IMR-90 (cell line): ENCODE measurements around the gene ITPR2. TPM values are rescaled to one million over a fixed set of nuclear protein-coding genes. Genes with fewer than 3 reads are reported as not detected.
A peak's percentile ranks its signal among the peaks of the same experiment; 100 is the strongest.

Experiments
- ATAC-seq: fragments of 200-7000 bp; cut with Tn5 transposase; 2 replicates; pipeline ENCODE4 v1.9.1; 2020; ENCODE audit warnings: low read depth, mild to moderate bottlenecking, moderate library complexity
- BruUV-seq: library from RNA; stranded (reverse); fragments of 400-500 nt; replicated peaks from 2 replicates; lab custom pipeline; 2021; lab: Mats Ljungman, UMichigan
- CTCF ChIA-PET: fragments of 300-600 bp; formaldehyde crosslinking; extraction: SDS; loops from one replicate; lab custom pipeline; 2021; ENCODE audit warnings: antibody characterized with exemption; lab: Yijun Ruan, JAX
- POLR2A ChIA-PET: fragments of 300-600 bp; sonication (Branson Sonifier 250); formaldehyde crosslinking; loops from one replicate; lab custom pipeline; 2022; ENCODE audit warnings: antibody characterized with exemption; ENCODE audit not compliant: unreplicated experiment; lab: Charles Lee
- DNase-seq: peaks from one replicate; pipeline ENCODE4 v3.0.0; 2013
- H2AFZ ChIP-seq: replicated peaks from 2 replicates; pipeline ENCODE3; 2013; ENCODE audit warnings: low read length, mild to moderate bottlenecking; ENCODE audit not compliant: poor library complexity
- H2AK5ac ChIP-seq: 2 replicates; pipeline ENCODE4 v1.6.1; 2013; ENCODE audit warnings: low read depth, low read length, inconsistent platforms
- H2AK9ac ChIP-seq: replicated peaks from 2 replicates; pipeline ENCODE3; 2013; ENCODE audit warnings: mild to moderate bottlenecking, low read depth, low read length, moderate library complexity; ENCODE audit not compliant: poor library complexity
- H2BK120ac ChIP-seq: 2 replicates; pipeline ENCODE4 v1.6.1; 2013; ENCODE audit warnings: low read depth, low read length, inconsistent platforms
- H2BK15ac ChIP-seq: 3 replicates; pipeline ENCODE4 v1.6.1; 2013; ENCODE audit warnings: low read depth, low read length, inconsistent platforms
- H2BK20ac ChIP-seq: 2 replicates; pipeline ENCODE4 v1.6.1; 2013; ENCODE audit warnings: low read depth, mild to moderate bottlenecking, inconsistent platforms, low read length, moderate library complexity
- H2BK5ac ChIP-seq: 2 replicates; pipeline ENCODE4 v1.6.1; 2013; ENCODE audit warnings: mild to moderate bottlenecking, low read depth, low read length, inconsistent platforms; ENCODE audit not compliant: poor library complexity, severe bottlenecking
- H3K14ac ChIP-seq: replicated peaks from 2 replicates; pipeline ENCODE4 v1.6.1; 2013; ENCODE audit warnings: low read depth, low read length, inconsistent platforms
- H3K18ac ChIP-seq: 2 replicates; pipeline ENCODE4 v1.6.1; 2013; ENCODE audit warnings: low read depth, low read length, control low read depth
- H3K23ac ChIP-seq: 2 replicates; pipeline ENCODE4 v1.6.1; 2013; ENCODE audit warnings: low read depth, low read length, inconsistent platforms
- H3K27ac ChIP-seq: 2 replicates; pipeline ENCODE4 v1.5.1; 2013; ENCODE audit warnings: mild to moderate bottlenecking, control low read depth, low read length; ENCODE audit not compliant: insufficient read depth
- H3K27me3 ChIP-seq: 2 replicates; pipeline ENCODE4 v1.6.1; 2013; ENCODE audit warnings: low read length; ENCODE audit not compliant: control insufficient read depth, insufficient read depth
- H3K36me3 ChIP-seq: 2 replicates; pipeline ENCODE4 v1.6.1; 2013; ENCODE audit warnings: low read length, mixed read lengths; ENCODE audit not compliant: control insufficient read depth, insufficient read depth
- H3K4ac ChIP-seq: 2 replicates; pipeline ENCODE4 v1.6.1; 2013; ENCODE audit warnings: low read depth, low read length, inconsistent platforms
- H3K4me1 ChIP-seq: 2 replicates; pipeline ENCODE4 v1.6.1; 2013; ENCODE audit warnings: low read length, mixed read lengths; ENCODE audit not compliant: control insufficient read depth, insufficient read depth
- H3K4me2 ChIP-seq: 2 replicates; pipeline ENCODE4 v1.6.1; 2013; ENCODE audit warnings: low read depth, mild to moderate bottlenecking, control low read depth, low read length, moderate library complexity
- H3K4me3 ChIP-seq: 2 replicates; pipeline ENCODE4 v1.5.1; 2013; ENCODE audit warnings: low read depth, mild to moderate bottlenecking, control low read depth, low read length, moderate library complexity; ENCODE audit not compliant: insufficient read depth
- H3K56ac ChIP-seq: 2 replicates; pipeline ENCODE4 v1.6.1; 2013; ENCODE audit warnings: low read length, inconsistent platforms; ENCODE audit not compliant: insufficient read depth; ENCODE audit errors: extremely low read depth
- H3K79me1 ChIP-seq, 2 experiments: 2 replicates each; pipeline ENCODE4 v1.6.1; 2013; ENCODE audit warnings: low read length in 2 of 2, inconsistent platforms in 1 of 2, low read depth in 1 of 2
- H3K9ac ChIP-seq: 2 replicates; pipeline ENCODE4 v1.6.1; 2013; ENCODE audit warnings: low read depth, low read length, control low read depth
- H3K9me1 ChIP-seq: 2 replicates; pipeline ENCODE4 v1.6.1; 2013; ENCODE audit warnings: low read length, inconsistent platforms; ENCODE audit not compliant: insufficient read depth
- H3K9me3 ChIP-seq: 2 replicates; pipeline ENCODE4 v1.6.1; 2013; ENCODE audit warnings: low read length; ENCODE audit not compliant: control insufficient read depth, insufficient read depth
- H4K20me1 ChIP-seq: 2 replicates; pipeline ENCODE4 v1.6.1; 2013; ENCODE audit warnings: low read length, inconsistent platforms; ENCODE audit not compliant: insufficient read depth
- H4K5ac ChIP-seq: 2 replicates; pipeline ENCODE4 v1.6.1; 2013; ENCODE audit warnings: mild to moderate bottlenecking, low read depth, low read length, control low read depth
- H4K8ac ChIP-seq, 2 experiments: 2 replicates each; pipeline ENCODE4 v1.6.1; 2013; ENCODE audit warnings: low read depth in 2 of 2, low read length in 2 of 2, control low read depth in 1 of 2, inconsistent platforms in 1 of 2
- H4K91ac ChIP-seq: 2 replicates; pipeline ENCODE4 v1.6.1; 2013; ENCODE audit warnings: low read depth, low read length, inconsistent platforms; ENCODE audit not compliant: insufficient read depth
- BHLHE40 ChIP-seq: fragments of 150-350 bp; IDR thresholded peaks from 2 replicates; pipeline ENCODE4 v1.6.1; 2016; ENCODE audit warnings: mild to moderate bottlenecking, low read depth, low read length
- CEBPB ChIP-seq: IDR thresholded peaks from 2 replicates; pipeline ENCODE4 v1.6.1; 2012; ENCODE audit warnings: low read depth, low read length, improper control_type of control experiment
- CHD1 ChIP-seq: IDR thresholded peaks from 2 replicates; pipeline ENCODE4 v1.6.1; 2012; ENCODE audit warnings: low read depth, low read length, improper control_type of control experiment
- FOS ChIP-seq: fragments of 150-350 bp; IDR thresholded peaks from 2 replicates; pipeline ENCODE4 v1.6.1; 2016; ENCODE audit warnings: low read depth, low read length
- MAFK ChIP-seq: IDR thresholded peaks from 2 replicates; pipeline ENCODE4 v1.6.1; 2012; ENCODE audit warnings: low read depth, low read length, improper control_type of control experiment
- MAZ ChIP-seq: IDR thresholded peaks from 2 replicates; pipeline ENCODE4 v1.6.1; 2012; ENCODE audit warnings: low read depth, mild to moderate bottlenecking, low read length, improper control_type of control experiment, moderate library complexity, borderline replicate concordance
- MXI1 ChIP-seq: IDR thresholded peaks from 2 replicates; pipeline ENCODE4 v1.6.1; 2012; ENCODE audit warnings: low read depth, mild to moderate bottlenecking, low read length, moderate library complexity, borderline replicate concordance
- NFE2L2 ChIP-seq: fragments of 150-350 bp; IDR thresholded peaks from 2 replicates; pipeline ENCODE4 v1.6.1; 2016; ENCODE audit warnings: low read depth, mild to moderate bottlenecking, low read length
- POLR2A ChIP-seq: IDR thresholded peaks from 2 replicates; pipeline ENCODE4 v1.6.1; 2012; ENCODE audit warnings: mild to moderate bottlenecking, low read depth, low read length
- RAD21 ChIP-seq: IDR thresholded peaks from 2 replicates; pipeline ENCODE4 v1.6.1; 2012; ENCODE audit warnings: low read length, improper control_type of control experiment
- RCOR1 ChIP-seq: IDR thresholded peaks from 2 replicates; pipeline ENCODE4 v1.6.1; 2012; ENCODE audit warnings: mild to moderate bottlenecking, low read length, improper control_type of control experiment; ENCODE audit not compliant: insufficient replicate concordance
- RFX5 ChIP-seq: IDR thresholded peaks from 2 replicates; pipeline ENCODE4 v1.8.0; 2012; ENCODE audit warnings: low read depth, mild to moderate bottlenecking, low read length, moderate library complexity
- SMC3 ChIP-seq: fragments of 150-350 bp; IDR thresholded peaks from 2 replicates; pipeline ENCODE4 v1.6.1; 2016; ENCODE audit warnings: low read depth, mild to moderate bottlenecking, antibody characterized with exemption, low read length, moderate library complexity
- WGBS, 2 experiments: methylation state at CpG; one replicate each; pipeline versions ENCODE4 v1.1.5 to v1.1.7; 2013; ENCODE audit warnings: missing lambda C conversion rate in 2 of 2; ENCODE audit not compliant: insufficient read length in 1 of 2; ENCODE audit errors: extremely low coverage in 2 of 2; 5-methylcytosine and 5-hydroxymethylcytosine counted together
- dilution Hi-C: fragments of 300-500 bp; cut with HindIII; formaldehyde crosslinking; loops from one replicate; pipeline ENCODE4 v1.14.3; 2018; ENCODE audit warnings: low sequenced_read_pairs; ENCODE audit not compliant: unreplicated experiment
- in situ Hi-C: fragments of 300-500 bp; cut with MboI; formaldehyde crosslinking; loops from 3 replicates; pipeline ENCODE4 v1.14.3; 2019; ENCODE audit warnings: low sequenced_read_pairs, inconsistent platforms, mixed read lengths
- intact Hi-C: fragments of 100-400 bp; cut with micrococcal nuclease; formaldehyde crosslinking; loops from 2 replicates; pipeline ENCODE4 v1.10.0; 2022
- polyA plus RNA-seq, 3 experiments: library from polyadenylated mRNA; depleted of rRNA; stranded (reverse); fragments of >200 nt; gene quantifications; 2 replicates each; pipeline ENCODE4 v1.2.3, GENCODE V29; 2012; ENCODE audit warnings: low replicate concordance in 1 of 3
- total RNA-seq: library from RNA; depleted of rRNA; stranded (reverse); fragments of >200 nt; gene quantifications from 2 replicates; pipeline ENCODE4 v1.2.3, GENCODE V29; 2012
- TF ChIP-seq, protein P1 (sequence below): conservative IDR thresholded peaks from 2 replicates; pipeline ENCODE4 v1.5.1; 2012; ENCODE audit warnings: mild to moderate bottlenecking, low read depth, low read length, improper control_type of control experiment
- TF ChIP-seq, protein P2 (sequence below): fragments of 150-350 bp; IDR thresholded peaks from 2 replicates; pipeline ENCODE4 v1.6.1; 2017; ENCODE audit warnings: mild to moderate bottlenecking, antibody characterized with exemption, low read length, low read depth
- TF ChIP-seq, protein P3 (sequence below): fragments of 150-350 bp; IDR thresholded peaks from 2 replicates; pipeline ENCODE4 v1.6.1; 2016; ENCODE audit warnings: low read depth, mild to moderate bottlenecking, low read length, moderate library complexity, borderline replicate concordance

Gene ITPR2
- total and polyA plus RNA-seq, 2 of the 4 experiments (the other 2 are of a cell fraction) = 1.2 to 9.0 TPM

DNA sequence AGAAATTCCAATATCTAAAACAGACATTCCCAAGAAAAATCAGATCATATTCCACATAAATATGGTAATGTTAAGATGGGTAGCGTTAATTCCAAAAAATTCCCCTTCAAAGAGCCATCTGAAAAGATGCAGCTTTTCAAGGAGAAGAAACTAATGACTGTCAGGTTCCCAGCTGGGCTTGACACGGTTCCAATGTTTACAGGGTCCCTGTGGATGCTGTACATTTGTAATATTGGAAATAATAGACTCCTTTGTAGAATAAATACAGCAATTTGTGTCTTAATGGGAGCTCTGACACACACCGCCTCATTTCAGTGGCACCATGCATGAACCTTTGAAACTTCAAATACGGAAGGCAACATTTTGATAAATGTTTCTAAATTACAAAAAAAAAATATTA is 140.6 kb downstream of the ITPR2 start:
- no peak overlapping the region for H2BK20ac ChIP-seq
- no peak overlapping the region for H2BK5ac ChIP-seq
- in situ Hi-C loops (no loop called here), dilution Hi-C loops (no loop called here), intact Hi-C loops (no loop called here)
- no peaks in the 10 kb centered on the region for H3K9me3 ChIP-seq
- no peak overlapping the region for H3K4me3 ChIP-seq
- H3K9me1 ChIP-seq = peaks cover 7% of the 10 kb centered on the region; the same call in 1 of the 2 replicates
- no peak overlapping the region for H4K5ac ChIP-seq
- no peak overlapping the region for H3K9ac ChIP-seq
- no peak overlapping the region for H2AK9ac ChIP-seq
- H4K91ac ChIP-seq = peak overlapping the region; percentile 36; the same call in 1 of the 2 replicates
- ChIA-PET CTCF (no interaction called here), POLR2A (no interaction called here)
- no peak overlapping the region for H3K4me2 ChIP-seq
- H3K4me1 ChIP-seq = peaks cover 10% of the 10 kb centered on the region
- H2BK120ac ChIP-seq = 0 out of 2 replicates have a peak overlapping the region, but pooled peaks have one; percentile 7
- no peaks in the 10 kb centered on the region for H3K27me3 ChIP-seq
- no peak overlapping the region for H3K4ac ChIP-seq
- H4K8ac ChIP-seq = no peak overlapping the region
- WGBS, 2 experiments = no CpG with 5 or more reads among the region's 4 CpGs
- no peak overlapping the region for H3K18ac ChIP-seq
- H3K79me1 ChIP-seq = no peaks in the 10 kb centered on the region
- no peaks in the 10 kb centered on the region for H3K36me3 ChIP-seq
- no peak for DNase-seq
- H2AK5ac ChIP-seq = no peak overlapping the region
- 0 out of 2 replicates have a peak overlapping the region, but pooled peaks have one; percentile 2 for H3K14ac ChIP-seq
- TF ChIP-seq, protein P1, sequence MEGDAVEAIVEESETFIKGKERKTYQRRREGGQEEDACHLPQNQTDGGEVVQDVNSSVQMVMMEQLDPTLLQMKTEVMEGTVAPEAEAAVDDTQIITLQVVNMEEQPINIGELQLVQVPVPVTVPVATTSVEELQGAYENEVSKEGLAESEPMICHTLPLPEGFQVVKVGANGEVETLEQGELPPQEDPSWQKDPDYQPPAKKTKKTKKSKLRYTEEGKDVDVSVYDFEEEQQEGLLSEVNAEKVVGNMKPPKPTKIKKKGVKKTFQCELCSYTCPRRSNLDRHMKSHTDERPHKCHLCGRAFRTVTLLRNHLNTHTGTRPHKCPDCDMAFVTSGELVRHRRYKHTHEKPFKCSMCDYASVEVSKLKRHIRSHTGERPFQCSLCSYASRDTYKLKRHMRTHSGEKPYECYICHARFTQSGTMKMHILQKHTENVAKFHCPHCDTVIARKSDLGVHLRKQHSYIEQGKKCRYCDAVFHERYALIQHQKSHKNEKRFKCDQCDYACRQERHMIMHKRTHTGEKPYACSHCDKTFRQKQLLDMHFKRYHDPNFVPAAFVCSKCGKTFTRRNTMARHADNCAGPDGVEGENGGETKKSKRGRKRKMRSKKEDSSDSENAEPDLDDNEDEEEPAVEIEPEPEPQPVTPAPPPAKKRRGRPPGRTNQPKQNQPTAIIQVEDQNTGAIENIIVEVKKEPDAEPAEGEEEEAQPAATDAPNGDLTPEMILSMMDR = no peak
- TF ChIP-seq RCOR1 (no peak), RFX5 (no peak), FOS (no peak), RAD21 (no peak), BHLHE40 (no peak), MAZ (no peak), MAFK (no peak), POLR2A (no peak), MXI1 (no peak), CHD1 (no peak), NFE2L2 (no peak), SMC3 (no peak), CEBPB (no peak)
- TF ChIP-seq, protein P2, sequence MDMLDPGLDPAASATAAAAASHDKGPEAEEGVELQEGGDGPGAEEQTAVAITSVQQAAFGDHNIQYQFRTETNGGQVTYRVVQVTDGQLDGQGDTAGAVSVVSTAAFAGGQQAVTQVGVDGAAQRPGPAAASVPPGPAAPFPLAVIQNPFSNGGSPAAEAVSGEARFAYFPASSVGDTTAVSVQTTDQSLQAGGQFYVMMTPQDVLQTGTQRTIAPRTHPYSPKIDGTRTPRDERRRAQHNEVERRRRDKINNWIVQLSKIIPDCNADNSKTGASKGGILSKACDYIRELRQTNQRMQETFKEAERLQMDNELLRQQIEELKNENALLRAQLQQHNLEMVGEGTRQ = no peak
- TF ChIP-seq, protein P3, sequence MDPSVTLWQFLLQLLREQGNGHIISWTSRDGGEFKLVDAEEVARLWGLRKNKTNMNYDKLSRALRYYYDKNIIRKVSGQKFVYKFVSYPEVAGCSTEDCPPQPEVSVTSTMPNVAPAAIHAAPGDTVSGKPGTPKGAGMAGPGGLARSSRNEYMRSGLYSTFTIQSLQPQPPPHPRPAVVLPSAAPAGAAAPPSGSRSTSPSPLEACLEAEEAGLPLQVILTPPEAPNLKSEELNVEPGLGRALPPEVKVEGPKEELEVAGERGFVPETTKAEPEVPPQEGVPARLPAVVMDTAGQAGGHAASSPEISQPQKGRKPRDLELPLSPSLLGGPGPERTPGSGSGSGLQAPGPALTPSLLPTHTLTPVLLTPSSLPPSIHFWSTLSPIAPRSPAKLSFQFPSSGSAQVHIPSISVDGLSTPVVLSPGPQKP = no peak
- no peak for ATAC-seq
- H3K56ac ChIP-seq = no peak overlapping the region
- BruUV-seq = no TSS peak
- no peak overlapping the region for H3K27ac ChIP-seq
- no peak overlapping the region for H2AFZ ChIP-seq
- no peak overlapping the region for H3K23ac ChIP-seq
- no peaks in the 10 kb centered on the region for H4K20me1 ChIP-seq
- H2BK15ac ChIP-seq = 0 out of 3 replicates have a peak overlapping the region, but pooled peaks have one; percentile 30
